Vagina (tissue), 2 donors: ENCODE data around the gene CEP89.

Source experiments
- CTCF ChIP-seq, 3 experiments: fragments of 450-650 bp in 2 of 3; fragments of 200-600 bp in 1 of 3; sonication (generic) in 1 of 3; IDR thresholded peaks; one replicate each; pipeline ENCODE4 v1.5.1; 2017 to 2019; ENCODE audit warnings: antibody characterized with exemption in 3 of 3, mild to moderate bottlenecking in 2 of 3, moderate library complexity in 2 of 3
- POLR2A ChIP-seq, 2 donors: fragments of 450-650 bp; IDR thresholded peaks; one replicate each; pipeline ENCODE4 v1.6.1; 2017; ENCODE audit warnings: antibody characterized with exemption in 2 of 2, mild to moderate bottlenecking in 2 of 2, moderate library complexity in 2 of 2
- POLR2AphosphoS5 ChIP-seq, 2 donors: sonication (generic); formaldehyde crosslinking; IDR thresholded peaks; one replicate each; pipeline ENCODE4 v1.9.0; 2017; ENCODE audit warnings: antibody characterized with exemption in 2 of 2, mild to moderate bottlenecking in 2 of 2, low read depth in 1 of 2; ENCODE audit not compliant: insufficient read depth in 1 of 2

- TF ChIP-seq CTCF (IDR thresholded peaks at IDR 0.05) (no peak), POLR2A (IDR thresholded peaks at IDR 0.05) (no peak), POLR2AphosphoS5 (IDR thresholded peaks at IDR 0.05; ENCODE audit: insufficient read depth in 1 of 2, low read depth in 1 of 2) (no peak)
These were observed 134.2 kb downstream of the CEP89 start for GRCh38 chr19:32837531-32837930.
